Neural progenitor cell (in vitro differentiated cells): Measurements from ENCODE around the gene ZDHHC12. TPM values are rescaled to one million over a fixed set of nuclear protein-coding genes. Genes with fewer than 3 reads are reported as not detected.
"Not testable (repeated sequence)": the region's sequence is repeated elsewhere in the genome, so short reads cannot be mapped to it uniquely, and the experiment has no call there.

Experiments used
- DNase-seq: peaks from one replicate; pipeline ENCODE4 v3.0.0-alpha.2; 2016; ENCODE audit warnings: low spot score
- H2AFZ ChIP-seq: fragments of 200-600 bp; sonication (generic); replicated peaks from 2 replicates; pipeline ENCODE4 v1.6.1; 2016; ENCODE audit warnings: antibody characterized with exemption
- H3F3A ChIP-seq: fragments of 200-600 bp; sonication (generic); 2 replicates; pipeline ENCODE4 v1.6.1; 2016; ENCODE audit warnings: antibody characterized with exemption, low read depth
- H3K27ac ChIP-seq: fragments of 200-600 bp; sonication (generic); 2 replicates; pipeline ENCODE4 v1.5.1; 2016; ENCODE audit warnings: mild to moderate bottlenecking
- H3K27me3 ChIP-seq: fragments of 200-600 bp; sonication (generic); 2 replicates; pipeline ENCODE4 v1.6.1; 2016; ENCODE audit warnings: mild to moderate bottlenecking, moderate library complexity
- H3K36me3 ChIP-seq: fragments of 200-600 bp; sonication (generic); 2 replicates; pipeline ENCODE4 v1.5.1; 2016
- H3K4me1 ChIP-seq: fragments of 200-600 bp; sonication (generic); 2 replicates; pipeline ENCODE4 v1.6.1; 2016; ENCODE audit warnings: mixed run types
- H3K4me2 ChIP-seq: fragments of 200-600 bp; sonication (generic); 2 replicates; pipeline ENCODE4 v1.6.1; 2016
- H3K4me3 ChIP-seq: fragments of 200-600 bp; sonication (generic); 2 replicates; pipeline ENCODE4 v1.5.1; 2016
- H3K79me2 ChIP-seq: fragments of 200-600 bp; sonication (generic); 2 replicates; pipeline ENCODE4 v1.6.1; 2016; ENCODE audit warnings: low read depth
- H3K9ac ChIP-seq: fragments of 200-600 bp; sonication (generic); 2 replicates; pipeline ENCODE4 v1.6.1; 2016
- H3K9me3 ChIP-seq: fragments of 200-600 bp; sonication (generic); 2 replicates; pipeline ENCODE4 v1.5.1; 2016; ENCODE audit warnings: low read depth
- H4K20me1 ChIP-seq: fragments of 200-600 bp; sonication (generic); 2 replicates; pipeline ENCODE4 v1.6.1; 2016; ENCODE audit warnings: low read depth
- H3K27ac Mint-ChIP-seq: 3 replicates; pipeline ENCODE4 v1.8.0; 2021; ENCODE audit warnings: mixed read lengths
- H3K27me3 Mint-ChIP-seq: 2 replicates; pipeline ENCODE4 v1.8.0; 2022; ENCODE audit warnings: low read depth, mild to moderate bottlenecking, inconsistent platforms, moderate library complexity, mixed read lengths; ENCODE audit not compliant: insufficient read depth
- H3K36me3 Mint-ChIP-seq: 3 replicates; pipeline ENCODE4 v1.8.0; 2021; ENCODE audit warnings: mixed read lengths
- H3K4me1 Mint-ChIP-seq: 3 replicates; pipeline ENCODE4 v1.8.0; 2021; ENCODE audit warnings: mixed read lengths
- H3K4me3 Mint-ChIP-seq: 3 replicates; pipeline ENCODE4 v1.8.0; 2021; ENCODE audit warnings: mild to moderate bottlenecking, moderate library complexity, mixed read lengths
- H3K9me3 Mint-ChIP-seq: 3 replicates; pipeline ENCODE4 v1.8.0; 2020; ENCODE audit warnings: mixed read lengths
- CTCF ChIP-seq: fragments of 200-600 bp; sonication (generic); IDR thresholded peaks from 2 replicates; pipeline ENCODE4 v1.5.1; 2017; ENCODE audit warnings: antibody characterized with exemption, mild to moderate bottlenecking
- EZH2 ChIP-seq: fragments of 200-600 bp; sonication (generic); IDR thresholded peaks from 2 replicates; pipeline ENCODE4 v1.6.1; 2017; ENCODE audit warnings: antibody characterized with exemption, mild to moderate bottlenecking, moderate library complexity
- EZH2phosphoT487 ChIP-seq: fragments of 200-600 bp; sonication (generic); IDR thresholded peaks from 2 replicates; pipeline ENCODE4 v1.6.1; 2017; ENCODE audit warnings: antibody characterized with exemption
- total RNA-seq: library from RNA; depleted of rRNA; stranded (reverse); fragments of >200 nt; gene quantifications from 2 replicates; pipeline ENCODE4 v1.2.3, GENCODE V29; 2015; ENCODE audit warnings: low replicate concordance

ZDHHC12 gene
- total RNA-seq, 1 donor from 2014 or later: 16.8 TPM

GRCh38 chr9:128694344-128694743 is 29.6 kb downstream of the ZDHHC12 start:
- peaks cover 73% of the 10 kb centered on the region for H4K20me1 ChIP-seq
- no peaks in the 10 kb centered on the region for H3K27me3 ChIP-seq
- no peaks in the 10 kb centered on the region for H3K9me3 ChIP-seq
- DNase-seq: no peak
- Mint-ChIP-seq H3K4me1 (peaks cover 19% of the 10 kb centered on the region), H3K27me3 (no peaks in the 10 kb centered on the region), H3K9me3 (no peaks in the 10 kb centered on the region), H3K27ac (no peak overlapping the region), H3K4me3 (no peak overlapping the region), H3K36me3 (peaks cover 43% of the 10 kb centered on the region)
- peaks cover 14% of the 10 kb centered on the region for H3K4me1 ChIP-seq
- no peak overlapping the region for H3K9ac ChIP-seq
- H3K4me2 ChIP-seq: no peak overlapping the region
- no peak for TF ChIP-seq EZH2
- no peak for TF ChIP-seq CTCF
- TF ChIP-seq EZH2phosphoT487: no peak
- H3K36me3 ChIP-seq: peaks cover 42% of the 10 kb centered on the region
- H2AFZ ChIP-seq: no peak overlapping the region
- H3K79me2 ChIP-seq: peaks cover 59% of the 10 kb centered on the region
- no peak overlapping the region for H3K4me3 ChIP-seq
- H3K27ac ChIP-seq: no peak overlapping the region
- H3F3A ChIP-seq: peaks cover 80% of the 10 kb centered on the region

- not testable (repeated sequence) for H3K9me3 Mint-ChIP-seq, H3K4me3 Mint-ChIP-seq, H3K27ac Mint-ChIP-seq, H2AFZ ChIP-seq, DNase-seq, H3K27me3 Mint-ChIP-seq, H3K9ac ChIP-seq, H3K27me3 ChIP-seq, H3K4me3 ChIP-seq, H3K4me2 ChIP-seq, H3K27ac ChIP-seq, H3K9me3 ChIP-seq
- peaks cover 43% of the 10 kb centered on the region for H3K36me3 Mint-ChIP-seq
- peaks cover 80% of the 10 kb centered on the region for H3F3A ChIP-seq
- H3K4me1 ChIP-seq: peaks cover 14% of the 10 kb centered on the region
- H3K79me2 ChIP-seq: peaks cover 61% of the 10 kb centered on the region
- H3K4me1 Mint-ChIP-seq: peaks cover 19% of the 10 kb centered on the region
- peaks cover 42% of the 10 kb centered on the region for H3K36me3 ChIP-seq
- peaks cover 73% of the 10 kb centered on the region for H4K20me1 ChIP-seq
These were observed 30.2 kb downstream of the ZDHHC12 start for GRCh38 chr9:128693738-128694137.

- Histone ChIP-seq H3K9ac (peak overlapping the region; percentile 67), H3K9me3 (no peaks in the 10 kb centered on the region), H2AFZ (no peak overlapping the region), H3K36me3 (peaks cover 37% of the 10 kb centered on the region), H3K79me2 (peaks cover 90% of the 10 kb centered on the region), H3K27me3 (no peaks in the 10 kb centered on the region), H4K20me1 (peaks cover 74% of the 10 kb centered on the region), H3K4me1 (peaks cover 35% of the 10 kb centered on the region), H3F3A (peaks cover 78% of the 10 kb centered on the region), H3K4me3 (peak overlapping the region; percentile 87), H3K27ac (peak overlapping the region; percentile 7), H3K4me2 (peak overlapping the region; percentile 97)
- peak overlapping the region; percentile 98 for H3K27ac Mint-ChIP-seq
- no peak for DNase-seq
- no peaks in the 10 kb centered on the region for H3K9me3 Mint-ChIP-seq
- peak overlapping the region; percentile 99 for H3K4me3 Mint-ChIP-seq
- peaks cover 26% of the 10 kb centered on the region for H3K36me3 Mint-ChIP-seq
- peaks cover 47% of the 10 kb centered on the region for H3K4me1 Mint-ChIP-seq
- peaks cover 6% of the 10 kb centered on the region for H3K27me3 Mint-ChIP-seq
- TF ChIP-seq EZH2: no peak
- TF ChIP-seq EZH2phosphoT487: no peak
- no peak for TF ChIP-seq CTCF
These were observed 33.3 kb downstream of the ZDHHC12 start for GRCh38 chr9:128690684-128691034.

GRCh38 chr9:128689820-128690683 is 33.9 kb downstream of the ZDHHC12 start:
- peak overlapping the region; percentile 99 for H3K4me3 Mint-ChIP-seq
- H3K9me3 Mint-ChIP-seq: no peaks in the 10 kb centered on the region
- Histone ChIP-seq H3K36me3 (peaks cover 34% of the 10 kb centered on the region), H4K20me1 (peaks cover 76% of the 10 kb centered on the region), H3K4me3 (peak overlapping the region; percentile 87), H3K4me2 (peak overlapping the region; percentile 97), H2AFZ (no peak overlapping the region), H3K4me1 (peaks cover 41% of the 10 kb centered on the region), H3K9me3 (no peaks in the 10 kb centered on the region), H3K27ac (peak overlapping the region; percentile 7), H3K27me3 (no peaks in the 10 kb centered on the region), H3K79me2 (peaks cover 91% of the 10 kb centered on the region), H3K9ac (peak overlapping the region; percentile 67), H3F3A (peaks cover 76% of the 10 kb centered on the region)
- no peak for TF ChIP-seq EZH2
- no peak for TF ChIP-seq EZH2phosphoT487
- no peak for TF ChIP-seq CTCF
- peaks cover 53% of the 10 kb centered on the region for H3K4me1 Mint-ChIP-seq
- H3K36me3 Mint-ChIP-seq: peaks cover 26% of the 10 kb centered on the region
- peaks cover 6% of the 10 kb centered on the region for H3K27me3 Mint-ChIP-seq
- H3K27ac Mint-ChIP-seq: peak overlapping the region; percentile 98
- DNase-seq: peak; percentile 79
